ENCODE data around the gene EMX1. TPM values are rescaled to one million over a fixed set of nuclear protein-coding genes. Genes with fewer than 3 reads are reported as not detected.
A peak's percentile ranks its signal among the peaks of the same experiment; 100 is the strongest.

EMX1 gene
- total RNA-seq, 3 donors from 2014 or later, result 0.44 TPM; not detected in 2

DNA sequence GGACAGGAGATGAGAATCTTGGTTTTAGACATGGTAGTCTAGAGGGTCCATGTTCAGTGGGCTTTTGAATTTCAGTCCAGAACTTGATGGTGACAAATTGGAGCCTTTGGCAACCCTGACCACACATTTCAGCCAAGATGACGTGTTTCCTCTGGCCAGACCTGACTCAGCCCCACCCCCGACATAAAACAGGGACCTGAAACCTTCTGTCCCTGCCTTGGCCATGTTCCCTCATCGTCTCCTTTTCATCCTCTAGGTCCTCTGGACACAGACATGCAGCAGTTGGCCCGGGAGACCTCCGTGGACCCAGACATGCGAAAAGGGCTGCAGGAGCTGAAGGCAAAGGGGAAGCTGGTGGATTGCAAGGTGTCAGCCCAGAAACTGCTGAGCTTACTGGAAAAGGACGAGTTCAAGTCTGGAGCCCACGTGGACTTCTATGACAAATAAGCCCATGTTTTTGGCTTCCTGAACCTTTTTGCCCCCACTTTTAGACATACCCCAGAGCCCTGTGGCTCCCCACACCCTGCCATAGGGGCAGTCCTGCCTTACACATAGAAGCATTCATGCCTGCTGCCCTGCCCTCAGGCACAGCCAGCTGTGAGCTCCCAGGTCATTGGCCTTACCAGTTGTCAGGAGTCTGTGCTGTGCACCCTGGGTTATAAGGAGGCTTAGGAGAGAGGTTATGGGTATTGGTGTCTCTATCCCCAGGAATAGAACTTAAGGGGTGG is 26.1 kb upstream of the EMX1 start:
- peaks cover 0 to 17% of the 10 kb centered on the region in 2 donors for H3K27me3 ChIP-seq
- TF ChIP-seq POLR2AphosphoS5 (IDR thresholded peaks at IDR 0.05) (no peak), POLR2A (IDR thresholded peaks at IDR 0.05) (no peak)
- TF ChIP-seq, protein P1, sequence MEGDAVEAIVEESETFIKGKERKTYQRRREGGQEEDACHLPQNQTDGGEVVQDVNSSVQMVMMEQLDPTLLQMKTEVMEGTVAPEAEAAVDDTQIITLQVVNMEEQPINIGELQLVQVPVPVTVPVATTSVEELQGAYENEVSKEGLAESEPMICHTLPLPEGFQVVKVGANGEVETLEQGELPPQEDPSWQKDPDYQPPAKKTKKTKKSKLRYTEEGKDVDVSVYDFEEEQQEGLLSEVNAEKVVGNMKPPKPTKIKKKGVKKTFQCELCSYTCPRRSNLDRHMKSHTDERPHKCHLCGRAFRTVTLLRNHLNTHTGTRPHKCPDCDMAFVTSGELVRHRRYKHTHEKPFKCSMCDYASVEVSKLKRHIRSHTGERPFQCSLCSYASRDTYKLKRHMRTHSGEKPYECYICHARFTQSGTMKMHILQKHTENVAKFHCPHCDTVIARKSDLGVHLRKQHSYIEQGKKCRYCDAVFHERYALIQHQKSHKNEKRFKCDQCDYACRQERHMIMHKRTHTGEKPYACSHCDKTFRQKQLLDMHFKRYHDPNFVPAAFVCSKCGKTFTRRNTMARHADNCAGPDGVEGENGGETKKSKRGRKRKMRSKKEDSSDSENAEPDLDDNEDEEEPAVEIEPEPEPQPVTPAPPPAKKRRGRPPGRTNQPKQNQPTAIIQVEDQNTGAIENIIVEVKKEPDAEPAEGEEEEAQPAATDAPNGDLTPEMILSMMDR (IDR thresholded peaks at IDR 0.05), result no peak
- H3K4me1 ChIP-seq, result peaks cover 0 to 8% of the 10 kb centered on the region in 2 donors
- no peak overlapping the region for H3K27ac ChIP-seq
- no peak overlapping the region for H3K4me3 ChIP-seq
- no peak for DNase-seq (ENCODE audit: low spot score in 2 of 2)
- intact Hi-C loops (cut with DNase I; ENCODE audit: low total_unique reads), result loop anchor here (10.0 kb wide), 1 partner anchor 284 kb away; no protein-coding TSS in a partner anchor
- H3K36me3 ChIP-seq, result no peaks in the 10 kb centered on the region
- no peaks in the 10 kb centered on the region for H3K9me3 ChIP-seq

DNA sequence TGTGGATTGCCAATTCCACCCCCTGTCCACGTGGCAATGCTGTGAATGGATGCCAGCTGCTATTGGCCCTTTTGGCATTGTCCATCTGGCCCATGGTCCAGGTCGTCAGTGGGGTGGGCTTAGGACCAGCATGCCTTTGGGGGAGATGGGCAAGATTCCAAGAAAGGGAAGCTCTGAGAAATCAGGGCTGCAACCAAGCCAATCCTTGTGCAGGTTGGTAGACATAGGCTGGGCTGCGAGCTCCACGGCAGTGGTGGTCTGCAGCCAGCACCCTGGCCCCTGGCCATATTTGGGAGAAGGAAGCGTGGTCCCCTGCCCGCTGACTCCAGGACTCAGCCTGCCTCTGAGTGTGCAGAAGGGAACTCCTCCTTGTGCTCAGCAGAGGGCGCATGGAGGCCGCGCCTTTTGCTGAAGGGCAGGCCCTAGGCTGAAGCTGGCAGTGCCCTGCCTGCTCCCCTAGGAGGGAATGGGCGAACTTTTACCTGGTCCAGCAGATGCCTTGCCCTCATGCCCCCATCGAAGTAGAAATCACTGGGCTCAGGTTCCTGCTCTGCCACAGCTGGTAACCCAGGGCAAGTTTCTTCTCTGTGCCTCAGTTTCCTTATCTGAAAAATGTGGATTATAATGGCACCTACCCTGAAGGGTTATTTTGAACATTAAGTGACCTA is 24.7 kb upstream of the EMX1 start:
- TF ChIP-seq POLR2AphosphoS5 (IDR thresholded peaks at IDR 0.05), result no peak
- TF ChIP-seq, protein P1 (IDR thresholded peaks at IDR 0.05), result peak in 2 of 3 donors; percentile 39 to 49
- H3K27me3 ChIP-seq, result peaks cover 0 to 17% of the 10 kb centered on the region in 2 donors
- H3K27ac ChIP-seq, result no peak overlapping the region
- no peaks in the 10 kb centered on the region for H3K36me3 ChIP-seq
- no peak for DNase-seq (ENCODE audit: low spot score in 2 of 2)
- peaks cover 0 to 8% of the 10 kb centered on the region in 2 donors for H3K4me1 ChIP-seq
- intact Hi-C loops (cut with DNase I; ENCODE audit: low total_unique reads), result loop anchor here (10.0 kb wide), 1 partner anchor 282 kb away; no protein-coding TSS in a partner anchor
- no peaks in the 10 kb centered on the region for H3K9me3 ChIP-seq
- H3K4me3 ChIP-seq, result no peak overlapping the region

DNA sequence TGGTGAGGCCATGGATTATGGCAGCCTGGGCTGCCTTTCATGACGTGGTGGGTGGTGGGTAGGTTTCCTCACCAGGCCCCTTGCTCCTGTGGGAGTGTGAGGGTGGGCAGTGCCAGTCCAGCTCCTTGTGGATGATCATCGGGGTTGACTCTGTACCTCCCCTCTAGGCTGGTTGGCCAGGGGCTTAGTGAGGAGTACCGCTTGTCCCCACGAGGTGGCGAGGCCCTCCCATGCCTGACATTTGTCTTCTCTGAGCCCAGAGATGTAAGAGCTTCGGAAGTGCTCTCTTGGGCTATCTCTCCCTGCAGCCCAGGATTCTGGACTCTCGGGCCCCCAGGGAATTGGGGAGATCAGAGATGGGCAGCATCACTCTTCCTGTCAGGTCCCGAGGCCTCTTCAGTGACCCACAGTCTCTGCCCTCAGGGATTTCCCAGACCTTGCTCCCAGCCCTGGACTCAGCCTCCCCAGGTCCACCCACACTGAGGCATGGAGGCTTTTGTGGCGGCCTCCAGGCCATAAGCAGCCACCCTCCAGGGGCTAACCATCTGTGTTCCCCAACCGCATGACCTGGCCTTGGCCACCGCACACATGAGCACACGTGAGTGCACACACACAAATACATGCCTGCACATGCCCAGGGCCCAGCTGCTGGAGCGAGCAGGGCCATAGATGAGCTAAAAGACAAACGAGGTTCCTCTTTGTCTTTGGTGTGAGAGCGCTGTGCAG is 23.6 kb upstream of the EMX1 start:
- intact Hi-C loops (cut with DNase I; ENCODE audit: low total_unique reads), result loop anchor here (10.0 kb wide), 1 partner anchor 281 kb away; no protein-coding TSS in a partner anchor
- H3K27me3 ChIP-seq, result peaks cover 0 to 17% of the 10 kb centered on the region in 2 donors
- H3K4me3 ChIP-seq, result no peak overlapping the region
- H3K9me3 ChIP-seq, result no peaks in the 10 kb centered on the region
- no peak overlapping the region for H3K27ac ChIP-seq
- no peak for TF ChIP-seq POLR2A (IDR thresholded peaks at IDR 0.05)
- TF ChIP-seq, protein P1 (IDR thresholded peaks at IDR 0.05), result peak; percentile 19 to 61 (median 30)
- DNase-seq (ENCODE audit: low spot score in 2 of 2), result no peak
- H3K4me1 ChIP-seq, result no peaks in the 10 kb centered on the region
- H3K36me3 ChIP-seq, result no peaks in the 10 kb centered on the region

DNA sequence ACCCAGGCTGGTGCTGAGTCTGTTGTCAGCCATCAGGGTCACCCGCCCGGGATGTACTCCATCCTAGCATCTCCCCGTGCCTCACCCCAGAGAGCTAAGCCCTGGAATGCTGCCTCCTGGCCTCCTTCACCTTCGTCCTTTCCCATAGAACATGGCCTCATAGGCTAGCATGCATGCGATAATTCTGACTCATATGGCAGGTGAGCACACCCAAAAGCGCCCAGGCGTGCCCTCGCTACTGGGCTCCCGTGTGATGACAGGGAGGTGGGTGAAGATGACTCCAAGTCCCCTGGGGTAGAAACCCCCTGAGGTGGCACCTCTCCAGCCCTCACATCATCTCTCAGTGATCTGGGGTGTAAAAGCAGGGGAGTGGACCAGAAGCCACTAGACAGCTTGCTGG is 22.8 kb upstream of the EMX1 start:
- Histone ChIP-seq H3K4me3 (no peak overlapping the region), H3K9me3 (no peaks in the 10 kb centered on the region), H3K4me1 (no peaks in the 10 kb centered on the region), H3K27ac (no peak overlapping the region), H3K36me3 (no peaks in the 10 kb centered on the region), H3K27me3 (peaks cover 0 to 17% of the 10 kb centered on the region in 2 donors)
- no peak for DNase-seq (ENCODE audit: low spot score in 2 of 2)
- TF ChIP-seq, protein P1 (IDR thresholded peaks at IDR 0.05), result no peak
- TF ChIP-seq POLR2AphosphoS5 (IDR thresholded peaks at IDR 0.05) (no peak), POLR2A (IDR thresholded peaks at IDR 0.05) (no peak)
- intact Hi-C loops (cut with DNase I; ENCODE audit: low total_unique reads), result loop anchor here (10.0 kb wide), 1 partner anchor 280 kb away; no protein-coding TSS in a partner anchor

All from breast epithelium (tissue), 4 donors.